PFSK-1 (cell line): ENCODE results near the gene SASH1.

Experiments used
- FOXP2 ChIP-seq: optimal IDR thresholded peaks from 2 replicates; pipeline ENCODE3; 2011; ENCODE audit warnings: borderline replicate concordance, control low read depth, inconsistent platforms; ENCODE audit not compliant: insufficient read depth; ENCODE audit errors: extremely low read length, extremely low read depth
- POLR2AphosphoS5 ChIP-seq: IDR thresholded peaks from 2 replicates; pipeline ENCODE4 v1.6.1; 2012; ENCODE audit warnings: low read depth, mild to moderate bottlenecking, control low read depth, low read length, moderate library complexity
- SIN3A ChIP-seq: IDR thresholded peaks from 2 replicates; pipeline ENCODE4 v1.6.1; 2012; ENCODE audit warnings: mild to moderate bottlenecking, low read length, moderate library complexity, borderline replicate concordance; ENCODE audit not compliant: insufficient read depth
- TAF1 ChIP-seq: IDR thresholded peaks from 2 replicates; pipeline ENCODE4 v1.6.1; 2012; ENCODE audit warnings: low read length, control low read depth, borderline replicate concordance; ENCODE audit not compliant: insufficient read depth
- TF ChIP-seq, protein P1 (sequence below), 2 experiments: IDR thresholded peaks; 2 replicates each; pipeline versions ENCODE4 v1.6.1 to v1.8.0; 2011 to 2012; ENCODE audit warnings: low read depth in 2 of 2, low read length in 2 of 2, control low read depth in 1 of 2, inconsistent platforms in 1 of 2, mild to moderate bottlenecking in 1 of 2, moderate library complexity in 1 of 2; ENCODE audit not compliant: insufficient read depth in 1 of 2

Gene SASH1

DNA sequence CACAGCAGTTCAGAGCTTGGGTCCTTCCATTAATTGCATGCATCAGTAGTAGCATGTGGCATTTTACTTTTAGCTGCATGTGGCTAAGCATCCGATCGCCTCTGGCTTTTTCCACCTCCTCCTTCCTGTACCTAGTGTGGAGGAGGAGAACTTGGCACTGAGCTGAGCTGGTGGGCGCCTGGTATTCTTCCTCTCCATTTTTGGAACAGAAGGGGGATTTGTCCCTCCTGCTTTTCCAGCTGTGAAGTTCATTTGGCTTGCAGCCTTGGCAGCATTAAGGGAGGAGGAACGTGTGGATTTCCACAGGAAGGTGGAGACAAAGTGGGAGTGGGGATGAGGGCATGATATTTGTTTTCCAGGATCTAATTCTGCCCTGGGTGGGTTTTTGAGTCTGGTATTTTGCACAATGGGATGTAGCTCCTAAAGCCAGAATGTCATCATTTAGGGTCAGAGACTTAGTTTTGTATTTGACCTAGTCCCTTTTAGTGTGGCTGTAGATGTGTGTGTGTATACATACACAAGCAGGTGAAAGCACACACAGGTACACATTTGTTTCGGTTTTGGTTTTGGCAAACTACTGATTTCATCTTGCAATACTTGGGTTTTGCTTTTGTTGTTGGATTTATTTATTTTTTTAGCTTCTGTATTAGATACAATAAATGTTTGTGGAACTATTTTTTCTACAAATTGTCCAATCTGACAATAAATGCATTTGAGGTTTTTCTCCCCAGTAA is 90.0 kb downstream of the SASH1 start:
- TF ChIP-seq FOXP2 (no peak), SIN3A (no peak), TAF1 (no peak), POLR2AphosphoS5 (no peak)
- TF ChIP-seq, protein P1, sequence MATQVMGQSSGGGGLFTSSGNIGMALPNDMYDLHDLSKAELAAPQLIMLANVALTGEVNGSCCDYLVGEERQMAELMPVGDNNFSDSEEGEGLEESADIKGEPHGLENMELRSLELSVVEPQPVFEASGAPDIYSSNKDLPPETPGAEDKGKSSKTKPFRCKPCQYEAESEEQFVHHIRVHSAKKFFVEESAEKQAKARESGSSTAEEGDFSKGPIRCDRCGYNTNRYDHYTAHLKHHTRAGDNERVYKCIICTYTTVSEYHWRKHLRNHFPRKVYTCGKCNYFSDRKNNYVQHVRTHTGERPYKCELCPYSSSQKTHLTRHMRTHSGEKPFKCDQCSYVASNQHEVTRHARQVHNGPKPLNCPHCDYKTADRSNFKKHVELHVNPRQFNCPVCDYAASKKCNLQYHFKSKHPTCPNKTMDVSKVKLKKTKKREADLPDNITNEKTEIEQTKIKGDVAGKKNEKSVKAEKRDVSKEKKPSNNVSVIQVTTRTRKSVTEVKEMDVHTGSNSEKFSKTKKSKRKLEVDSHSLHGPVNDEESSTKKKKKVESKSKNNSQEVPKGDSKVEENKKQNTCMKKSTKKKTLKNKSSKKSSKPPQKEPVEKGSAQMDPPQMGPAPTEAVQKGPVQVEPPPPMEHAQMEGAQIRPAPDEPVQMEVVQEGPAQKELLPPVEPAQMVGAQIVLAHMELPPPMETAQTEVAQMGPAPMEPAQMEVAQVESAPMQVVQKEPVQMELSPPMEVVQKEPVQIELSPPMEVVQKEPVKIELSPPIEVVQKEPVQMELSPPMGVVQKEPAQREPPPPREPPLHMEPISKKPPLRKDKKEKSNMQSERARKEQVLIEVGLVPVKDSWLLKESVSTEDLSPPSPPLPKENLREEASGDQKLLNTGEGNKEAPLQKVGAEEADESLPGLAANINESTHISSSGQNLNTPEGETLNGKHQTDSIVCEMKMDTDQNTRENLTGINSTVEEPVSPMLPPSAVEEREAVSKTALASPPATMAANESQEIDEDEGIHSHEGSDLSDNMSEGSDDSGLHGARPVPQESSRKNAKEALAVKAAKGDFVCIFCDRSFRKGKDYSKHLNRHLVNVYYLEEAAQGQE (IDR thresholded peaks at IDR 0.05; ENCODE audit: insufficient read depth in 1 of 2, low read depth in 2 of 2, low read length in 2 of 2), result no peak

DNA sequence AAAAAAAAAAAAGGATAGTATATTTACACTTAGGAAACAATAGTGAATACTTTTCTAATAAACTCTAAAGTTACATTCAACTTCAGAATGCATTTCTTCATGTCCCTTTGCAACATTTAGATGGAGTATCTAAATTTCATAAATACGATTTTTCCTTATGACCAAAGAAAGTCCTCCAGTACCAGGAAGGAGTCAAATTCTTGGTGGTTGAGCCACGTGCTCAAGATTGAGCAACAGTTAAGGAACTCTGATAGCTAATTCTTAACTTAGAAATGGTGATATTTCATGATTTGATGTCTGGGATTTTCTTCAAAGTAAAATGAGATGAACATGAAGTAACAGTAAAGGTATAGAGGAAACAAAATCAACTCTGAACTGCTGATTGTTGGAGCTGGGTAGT is 92.7 kb downstream of the SASH1 start:
- TF ChIP-seq SIN3A (no peak), FOXP2 (no peak), TAF1 (no peak), POLR2AphosphoS5 (no peak)
- TF ChIP-seq, protein P1 (IDR thresholded peaks at IDR 0.05; ENCODE audit: insufficient read depth in 1 of 2, low read depth in 2 of 2, low read length in 2 of 2), result no peak

DNA sequence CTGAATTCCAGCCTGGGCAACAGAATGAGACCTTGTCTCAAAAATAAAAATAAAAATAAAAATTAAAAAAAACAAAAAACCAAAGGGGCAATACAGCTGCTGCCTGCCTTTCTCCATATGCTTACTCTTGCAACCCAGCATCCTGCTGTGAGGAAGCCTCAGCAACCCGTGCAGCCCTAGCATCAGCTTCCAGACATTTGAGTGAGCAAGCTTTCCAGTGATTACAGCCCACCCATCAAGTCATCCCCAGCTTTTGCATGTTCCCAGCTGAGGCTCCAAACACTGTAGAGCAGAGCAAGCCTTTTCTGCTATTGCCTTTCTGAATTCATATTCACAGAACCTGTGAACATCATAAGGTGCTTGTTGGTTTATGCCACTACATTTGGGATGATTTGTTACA is 93.8 kb downstream of the SASH1 start:
- no peak for TF ChIP-seq SIN3A
- no peak for TF ChIP-seq FOXP2
- no peak for TF ChIP-seq TAF1
- TF ChIP-seq, protein P1 (IDR thresholded peaks at IDR 0.05; ENCODE audit: insufficient read depth in 1 of 2, low read depth in 2 of 2, low read length in 2 of 2), result no peak

DNA sequence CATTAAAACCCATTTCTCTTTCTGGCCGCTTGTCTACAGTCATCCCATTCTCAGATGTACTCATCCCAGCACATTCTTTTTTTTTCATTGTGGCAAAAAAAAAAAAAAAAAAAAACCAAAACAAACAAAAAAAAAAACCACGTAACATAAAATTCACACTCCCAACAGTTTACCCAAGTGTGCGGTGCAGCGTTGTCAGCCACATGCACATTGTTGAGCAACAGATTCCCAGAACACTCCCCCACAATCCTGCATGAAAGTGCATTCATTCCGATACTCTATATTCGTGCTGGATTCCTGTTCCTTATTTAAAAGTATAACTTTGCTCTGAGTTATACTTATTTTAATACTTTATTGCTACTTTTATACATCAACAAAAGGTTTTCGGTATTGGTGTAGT is 96.0 kb downstream of the SASH1 start:
- TF ChIP-seq, protein P1 (IDR thresholded peaks at IDR 0.05; ENCODE audit: insufficient read depth in 1 of 2, low read depth in 2 of 2, low read length in 2 of 2), result no peak
- no peak for TF ChIP-seq TAF1
- no peak for TF ChIP-seq POLR2AphosphoS5
- TF ChIP-seq SIN3A, result no peak

DNA sequence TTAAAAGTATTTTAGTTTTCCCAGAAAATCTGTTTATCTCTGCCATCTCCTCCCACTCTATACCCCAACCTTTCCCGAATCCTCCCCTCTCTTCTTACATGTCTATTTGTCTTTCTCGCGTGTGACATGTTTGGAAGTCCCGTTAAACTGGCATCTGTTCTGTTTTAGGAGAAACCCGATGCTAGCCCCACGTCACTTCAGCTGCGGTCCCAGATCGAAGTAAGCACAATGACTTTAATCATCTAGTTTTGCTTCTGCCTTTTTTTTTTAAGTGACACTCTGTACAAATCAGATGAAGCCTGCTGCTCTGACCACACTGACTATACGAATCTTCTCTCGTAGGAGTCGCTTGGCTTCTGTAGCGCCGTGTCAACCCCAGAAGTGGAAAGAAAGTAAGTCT is 97.4 kb downstream of the SASH1 start:
- TF ChIP-seq, protein P1 (IDR thresholded peaks at IDR 0.05; ENCODE audit: insufficient read depth in 1 of 2, low read depth in 2 of 2, low read length in 2 of 2), result no peak
- TF ChIP-seq TAF1 (no peak), POLR2AphosphoS5 (no peak), SIN3A (no peak), FOXP2 (no peak)
